Immature natural killer cell (primary cell): ENCODE data around the gene SAMM50. TPM values are rescaled to one million over a fixed set of nuclear protein-coding genes. Genes with fewer than 3 reads are reported as not detected.

Experiments
- DNase-seq, 3 donors: peaks; one replicate each; pipeline ENCODE4 v3.0.0; 2022; ENCODE audit warnings: mixed read lengths in 1 of 3
- H3K27ac Mint-ChIP-seq, 6 donors: one replicate each; pipeline ENCODE4 v1.8.0; 2020; ENCODE audit warnings: mixed read lengths in 6 of 6, mild to moderate bottlenecking in 5 of 6, inconsistent platforms in 4 of 6, moderate library complexity in 3 of 6
- H3K27me3 Mint-ChIP-seq, 3 donors: one replicate each; pipeline ENCODE4 v1.8.0; 2020 to 2021; ENCODE audit warnings: low read depth in 3 of 3, mild to moderate bottlenecking in 3 of 3, mixed read lengths in 3 of 3, moderate library complexity in 3 of 3, inconsistent platforms in 1 of 3
- H3K36me3 Mint-ChIP-seq, 3 donors: one replicate each; pipeline ENCODE4 v1.8.0; 2020; ENCODE audit warnings: mixed read lengths in 3 of 3, inconsistent platforms in 2 of 3, mild to moderate bottlenecking in 2 of 3
- H3K4me1 Mint-ChIP-seq, 2 donors: one replicate each; pipeline ENCODE4 v1.8.0; 2020; ENCODE audit warnings: inconsistent platforms in 2 of 2, mild to moderate bottlenecking in 2 of 2, mixed read lengths in 2 of 2, moderate library complexity in 1 of 2
- H3K4me3 Mint-ChIP-seq, 5 donors: one replicate each; pipeline ENCODE4 v1.8.0; 2020; ENCODE audit warnings: mild to moderate bottlenecking in 5 of 5, mixed read lengths in 5 of 5, inconsistent platforms in 3 of 5, moderate library complexity in 3 of 5
- H3K9me3 Mint-ChIP-seq, 6 donors: one replicate each; pipeline ENCODE4 v1.8.0; 2020; ENCODE audit warnings: mild to moderate bottlenecking in 6 of 6, mixed read lengths in 6 of 6, inconsistent platforms in 4 of 6, moderate library complexity in 3 of 6
- polyA plus RNA-seq, 3 donors: library from polyadenylated mRNA; unstranded; fragments of 300-500 nt; fragmentation: Illumina TruSeq; gene quantifications; one replicate each; pipeline ENCODE4 v1.2.3, GENCODE V29; 2021

The SAMM50 gene
- polyA plus RNA-seq, 3 donors from 2014 or later: 80.6 to 88.8 (median 82.8) TPM

GRCh38 chr22:44026630-44027511 lies 71.6 kb downstream of the SAMM50 start:
- Mint-ChIP-seq H3K27me3 (peaks cover 4 to 13% (median 6%) of the 10 kb centered on the region in 3 donors), H3K4me3 (peak overlapping the region; percentile 68 to 83 (median 79)), H3K9me3 (no peaks in the 10 kb centered on the region), H3K4me1 (peaks cover 28 to 30% of the 10 kb centered on the region in 2 donors), H3K27ac (peak overlapping the region; percentile 82 to 95 (median 90)), H3K36me3 (peaks cover 0 to 5% (median 0%) of the 10 kb centered on the region in 3 donors)
- peak; percentile 56 to 69 (median 56) for DNase-seq

- peaks cover 28 to 30% of the 10 kb centered on the region in 2 donors for H3K4me1 Mint-ChIP-seq
Measured at GRCh38 chr22:44028091-44028490, 72.8 kb downstream of the SAMM50 start.

GRCh38 chr22:44029069-44029468 lies 73.8 kb downstream of the SAMM50 start:
- peak overlapping the region in 1 of 6 donors; percentile 42 for H3K27ac Mint-ChIP-seq
- no peak for DNase-seq
- H3K9me3 Mint-ChIP-seq: no peaks in the 10 kb centered on the region
- peaks cover 0 to 5% (median 0%) of the 10 kb centered on the region in 3 donors for H3K36me3 Mint-ChIP-seq
- H3K4me3 Mint-ChIP-seq: no peak overlapping the region
- H3K27me3 Mint-ChIP-seq: peaks cover 4 to 13% (median 6%) of the 10 kb centered on the region in 3 donors
- peaks cover 27 to 28% of the 10 kb centered on the region in 2 donors for H3K4me1 Mint-ChIP-seq

More at GRCh38 chr22:44028091-44028490, 72.8 kb downstream of the SAMM50 start:
- peak overlapping the region in 1 of 6 donors; percentile 95 for H3K27ac Mint-ChIP-seq
- DNase-seq: no peak
- no peaks in the 10 kb centered on the region for H3K9me3 Mint-ChIP-seq
- H3K4me3 Mint-ChIP-seq: peak overlapping the region in 1 of 5 donors; percentile 14
- peaks cover 4 to 13% (median 6%) of the 10 kb centered on the region in 3 donors for H3K27me3 Mint-ChIP-seq
- H3K36me3 Mint-ChIP-seq: peaks cover 0 to 5% (median 0%) of the 10 kb centered on the region in 3 donors

DNA sequence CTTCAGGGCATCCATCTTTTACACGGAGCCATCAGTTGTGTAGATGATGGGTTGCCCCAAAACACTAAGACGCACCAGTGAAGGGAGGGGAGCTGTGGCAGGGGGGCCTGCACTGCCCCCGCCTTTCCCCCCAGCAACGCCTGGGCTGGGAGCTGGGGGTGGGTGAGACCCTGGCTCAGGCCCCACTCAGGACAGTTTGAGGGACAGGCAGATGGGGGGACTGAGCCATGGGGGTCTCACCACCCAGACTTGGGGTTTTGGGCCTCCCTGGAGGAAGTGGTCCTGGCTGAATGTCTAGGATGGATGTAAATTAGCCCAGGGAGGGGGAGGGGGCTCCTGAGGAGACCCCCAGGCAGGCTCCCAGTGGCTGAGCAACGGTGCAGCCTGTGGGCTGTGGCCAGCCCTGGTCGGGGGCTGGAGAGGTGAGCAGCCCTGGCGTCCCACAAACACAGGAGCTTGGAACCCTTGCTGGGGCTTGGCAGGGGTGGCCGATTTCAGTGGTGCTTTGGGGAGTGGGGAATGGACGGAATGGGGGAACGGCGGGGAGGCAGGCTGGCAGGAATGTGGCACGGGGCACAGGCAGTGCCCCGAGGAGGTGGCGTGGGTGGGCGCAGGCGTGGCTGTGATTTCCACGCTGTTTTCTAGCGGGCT lies 74.9 kb downstream of the SAMM50 start:
- Mint-ChIP-seq H3K4me1 (peaks cover 23 to 24% of the 10 kb centered on the region in 2 donors), H3K4me3 (no peak overlapping the region), H3K27me3 (peaks cover 6 to 13% (median 7%) of the 10 kb centered on the region in 3 donors), H3K27ac (peak overlapping the region in 1 of 6 donors; percentile 64), H3K36me3 (peaks cover 0 to 5% (median 0%) of the 10 kb centered on the region in 3 donors), H3K9me3 (no peaks in the 10 kb centered on the region)
- DNase-seq: no peak

GRCh38 chr22:44030702-44031082 lies 75.5 kb downstream of the SAMM50 start:
- Mint-ChIP-seq H3K9me3 (no peaks in the 10 kb centered on the region), H3K4me1 (peaks cover 18 to 20% of the 10 kb centered on the region in 2 donors), H3K27ac (peak overlapping the region in 1 of 6 donors; percentile 64), H3K27me3 (peaks cover 6 to 13% (median 7%) of the 10 kb centered on the region in 3 donors), H3K4me3 (no peak overlapping the region), H3K36me3 (peaks cover 0 to 5% (median 0%) of the 10 kb centered on the region in 3 donors)
- DNase-seq: no peak

DNA sequence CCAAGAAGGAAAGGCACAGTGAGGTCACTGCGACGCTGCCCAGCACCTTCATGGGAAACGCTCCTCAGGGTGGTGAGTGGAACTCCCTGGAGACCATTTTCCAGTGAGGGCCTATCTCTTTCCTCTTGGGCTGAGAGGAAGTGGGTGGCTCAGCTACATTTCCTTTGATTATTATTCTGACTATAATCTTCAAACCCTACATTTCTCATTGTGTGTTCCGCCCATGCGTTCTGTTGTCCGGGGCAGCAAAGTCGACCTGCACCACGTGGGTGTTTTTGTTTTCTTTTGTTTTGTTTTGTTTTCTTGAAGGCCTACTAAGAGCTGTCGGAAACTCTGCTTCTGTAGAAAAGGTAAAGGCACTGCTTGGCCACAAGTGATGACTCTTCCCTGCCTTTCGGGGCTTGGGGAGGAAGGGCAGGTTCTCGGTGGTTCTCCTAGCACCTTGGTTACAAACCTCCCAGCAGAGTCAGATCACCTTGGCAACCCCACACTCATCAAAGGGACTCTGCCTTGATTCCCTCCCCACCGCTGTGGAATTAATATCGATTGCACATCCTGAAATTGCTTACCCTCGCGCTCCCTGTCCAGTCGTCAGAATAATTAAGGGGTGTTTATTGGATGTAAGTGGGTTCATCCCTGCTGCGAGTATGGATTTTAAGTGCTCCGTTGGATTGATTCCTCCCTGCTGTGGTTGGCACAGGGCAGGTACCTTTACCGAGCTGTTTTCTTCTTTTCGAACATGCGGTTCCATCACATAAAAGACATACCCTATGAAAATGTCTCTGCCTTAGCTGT lies 76.1 kb downstream of the SAMM50 start:
- H3K36me3 Mint-ChIP-seq: peaks cover 0 to 5% (median 0%) of the 10 kb centered on the region in 3 donors
- H3K27ac Mint-ChIP-seq: no peak overlapping the region
- DNase-seq: no peak
- peaks cover 15 to 16% of the 10 kb centered on the region in 2 donors for H3K4me1 Mint-ChIP-seq
- no peak overlapping the region for H3K4me3 Mint-ChIP-seq
- peaks cover 6 to 8% (median 7%) of the 10 kb centered on the region in 3 donors for H3K27me3 Mint-ChIP-seq
- no peaks in the 10 kb centered on the region for H3K9me3 Mint-ChIP-seq

GRCh38 chr22:44032126-44032730 lies 77.0 kb downstream of the SAMM50 start:
- Mint-ChIP-seq H3K9me3 (no peaks in the 10 kb centered on the region), H3K4me1 (peaks cover 7% of the 10 kb centered on the region in 2 donors), H3K4me3 (no peak overlapping the region)

GRCh38 chr22:44033287-44033686 lies 78.0 kb downstream of the SAMM50 start:
- no peak overlapping the region for H3K27ac Mint-ChIP-seq

More at GRCh38 chr22:44032126-44032730, 77.0 kb downstream of the SAMM50 start:
- no peaks in the 10 kb centered on the region for H3K36me3 Mint-ChIP-seq
- no peak for DNase-seq
- H3K27ac Mint-ChIP-seq: no peak overlapping the region
- H3K27me3 Mint-ChIP-seq: peaks cover 2 to 11% (median 2%) of the 10 kb centered on the region in 3 donors

GRCh38 chr22:44033694-44034093 lies 78.5 kb downstream of the SAMM50 start:
- Mint-ChIP-seq H3K27ac (no peak overlapping the region), H3K4me3 (no peak overlapping the region), H3K9me3 (no peaks in the 10 kb centered on the region), H3K36me3 (no peaks in the 10 kb centered on the region), H3K27me3 (peaks cover 0 to 11% (median 2%) of the 10 kb centered on the region in 3 donors), H3K4me1 (peaks cover 0 to 2% of the 10 kb centered on the region in 2 donors)
- no peak for DNase-seq

More at GRCh38 chr22:44033287-44033686, 78.0 kb downstream of the SAMM50 start:
- H3K27me3 Mint-ChIP-seq: peaks cover 0 to 11% (median 2%) of the 10 kb centered on the region in 3 donors
- H3K4me3 Mint-ChIP-seq: no peak overlapping the region
- peaks cover 2% of the 10 kb centered on the region in 2 donors for H3K4me1 Mint-ChIP-seq
- H3K9me3 Mint-ChIP-seq: no peaks in the 10 kb centered on the region
- H3K36me3 Mint-ChIP-seq: no peaks in the 10 kb centered on the region
- DNase-seq: no peak

DNA sequence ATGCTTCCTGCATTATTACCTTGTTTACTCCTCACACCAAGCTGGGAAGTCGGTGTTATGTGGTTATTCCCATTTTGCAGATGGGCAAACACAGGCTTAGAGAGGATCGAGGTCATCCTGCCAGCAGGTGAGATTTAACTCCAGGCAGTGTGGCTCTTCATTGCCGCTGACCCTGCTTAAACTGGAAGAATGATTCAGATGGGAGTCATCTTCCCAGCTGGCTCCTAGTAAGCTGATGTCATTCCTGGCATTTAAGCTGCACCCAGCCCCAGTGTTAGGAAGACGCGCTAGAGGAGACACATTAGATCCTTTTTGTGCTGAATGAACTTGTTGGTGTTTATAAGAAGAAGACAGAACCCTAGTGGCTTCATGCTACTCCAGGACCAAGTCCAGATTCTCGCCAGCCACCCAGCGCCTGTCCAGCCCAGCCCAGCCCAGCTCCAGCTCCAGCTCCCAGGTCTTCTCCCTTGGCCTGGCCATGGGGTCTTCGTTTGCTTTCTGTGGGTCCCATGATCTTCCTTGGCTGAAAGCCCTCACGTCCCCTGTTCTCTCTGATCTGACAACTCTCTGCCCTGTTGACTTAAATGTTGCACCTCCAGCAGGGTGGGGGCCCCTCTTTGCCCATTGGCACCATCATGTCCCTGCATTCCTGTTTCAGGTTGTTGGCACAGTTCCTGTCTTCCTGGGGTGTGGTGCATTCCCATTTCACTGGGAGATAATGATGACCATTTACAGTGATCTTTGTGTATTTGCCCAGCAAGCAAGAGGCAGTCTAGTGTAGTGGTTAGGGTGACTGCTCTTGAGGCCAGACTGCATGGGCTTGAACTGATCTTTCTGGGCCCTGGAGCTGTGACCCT lies 82.5 kb downstream of the SAMM50 start:
- no peak overlapping the region for H3K4me3 Mint-ChIP-seq
- H3K36me3 Mint-ChIP-seq: no peaks in the 10 kb centered on the region
- H3K27me3 Mint-ChIP-seq: peaks cover 0 to 9% (median 0%) of the 10 kb centered on the region in 3 donors
- DNase-seq: no peak
- no peak overlapping the region for H3K27ac Mint-ChIP-seq
- H3K4me1 Mint-ChIP-seq: no peaks in the 10 kb centered on the region
- H3K9me3 Mint-ChIP-seq: no peaks in the 10 kb centered on the region

DNA sequence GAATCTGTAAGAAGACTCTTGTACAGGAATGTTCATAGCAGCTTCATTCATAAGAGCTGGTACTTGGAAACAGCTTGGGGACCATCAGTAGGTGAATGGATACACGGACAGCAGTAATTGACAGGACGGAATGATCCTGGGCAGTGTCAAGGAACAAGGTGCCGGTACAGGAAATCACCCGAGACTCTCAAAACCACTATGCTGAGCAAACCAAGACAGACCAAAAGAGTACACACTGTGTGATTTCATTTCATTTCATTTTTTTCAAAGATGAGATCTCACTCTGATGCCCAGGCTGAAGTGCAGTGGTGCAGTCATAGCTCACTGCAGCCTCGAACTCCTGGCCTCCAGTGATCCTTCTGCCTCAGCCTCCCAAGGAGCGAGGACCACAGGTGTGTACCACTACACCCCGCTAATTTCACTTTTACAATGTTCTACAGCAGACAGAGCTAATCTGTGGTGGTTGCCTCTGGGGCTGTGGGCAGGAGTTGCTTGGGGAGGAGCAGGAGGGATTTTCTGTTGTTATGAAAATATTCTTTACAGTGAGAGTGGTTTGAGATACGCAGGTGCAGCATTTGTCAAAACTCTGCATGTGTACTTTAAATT lies 84.4 kb downstream of the SAMM50 start:
- Mint-ChIP-seq H3K27ac (no peak overlapping the region), H3K9me3 (no peaks in the 10 kb centered on the region), H3K36me3 (no peaks in the 10 kb centered on the region), H3K27me3 (peaks cover 1 to 9% (median 2%) of the 10 kb centered on the region in 3 donors), H3K4me3 (no peak overlapping the region), H3K4me1 (no peaks in the 10 kb centered on the region)
- no peak for DNase-seq
